ENCODE measurements around the gene RFNG. TPM values are rescaled to one million over a fixed set of nuclear protein-coding genes. Genes with fewer than 3 reads are reported as not detected.

RFNG gene
- total RNA-seq, 1 donor from 2014 or later, result 21.6 TPM

GRCh38 chr17:82025401-82026107, 26.1 kb downstream of the RFNG start:
- ATAC-seq, result no peak

DNA sequence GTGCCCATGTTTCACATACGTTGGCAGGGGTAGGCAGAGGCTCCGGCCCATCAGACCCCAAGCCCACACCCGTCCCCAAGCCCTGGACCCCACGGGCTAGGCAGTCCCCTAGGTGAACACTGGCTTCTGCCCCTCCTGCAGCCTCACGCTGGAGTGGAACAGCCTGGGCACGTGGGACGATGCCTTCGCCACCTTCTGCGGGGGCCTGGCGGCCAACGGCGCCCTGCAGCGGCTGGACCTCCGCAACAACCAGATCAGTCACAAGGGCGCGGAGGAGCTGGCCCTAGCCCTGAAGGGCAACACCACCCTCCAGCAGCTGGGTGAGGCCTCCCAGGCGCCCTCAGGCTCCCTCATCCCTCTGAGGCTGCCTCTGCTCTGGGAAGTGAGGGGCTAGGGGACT, 26.8 kb downstream of the RFNG start:
- no peak for ATAC-seq

DNA sequence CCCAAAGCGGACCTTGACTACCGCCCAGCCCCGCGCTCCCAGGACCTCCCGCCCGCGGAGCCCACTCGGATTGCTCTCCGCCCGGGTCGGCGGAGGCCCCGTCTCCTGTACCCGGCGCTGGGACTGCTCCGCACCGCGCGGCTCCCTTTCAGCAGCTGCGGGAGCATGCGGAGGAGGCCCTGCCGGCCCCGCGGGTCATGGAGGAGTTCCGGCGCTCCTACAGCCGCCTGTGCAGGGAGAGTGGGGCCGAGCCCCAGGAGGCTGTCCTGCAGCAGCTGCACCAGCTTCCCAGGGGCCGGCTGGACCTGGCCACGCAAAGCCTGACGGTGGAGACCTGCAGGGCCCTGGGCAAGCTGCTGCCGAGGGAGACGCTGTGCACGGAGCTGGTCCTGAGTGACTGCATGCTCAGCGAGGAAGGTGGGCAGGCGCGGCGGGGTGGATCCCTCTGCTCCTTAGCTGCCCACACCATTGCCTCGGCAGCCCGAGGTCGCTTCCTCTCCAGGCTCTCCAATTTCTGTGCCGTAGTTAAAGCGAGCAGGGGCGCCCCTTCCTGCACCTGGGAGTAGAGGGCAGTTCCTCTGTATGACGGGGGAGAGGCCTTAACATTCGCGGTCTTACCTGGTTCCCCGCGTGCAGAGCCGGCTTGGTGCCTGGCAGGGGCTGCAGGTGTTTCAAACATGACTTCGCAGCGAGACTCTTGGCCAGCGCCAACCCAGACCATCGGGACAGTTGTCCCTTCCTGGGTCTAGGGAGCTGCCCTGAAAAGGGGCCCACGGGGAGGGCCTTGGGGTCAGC, 28.0 kb downstream of the RFNG start:
- peak; percentile 0 for ATAC-seq

- peak; percentile 95 for ATAC-seq
These were observed 28.6 kb downstream of the RFNG start, which contains the start of gene LRRC45 for GRCh38 chr17:82022981-82023446. Gene LRRC45, plus strand, starts transcription at chr17:82023305. Its CDS starts 339 bp downstream, at chr17:82023644.

DNA sequence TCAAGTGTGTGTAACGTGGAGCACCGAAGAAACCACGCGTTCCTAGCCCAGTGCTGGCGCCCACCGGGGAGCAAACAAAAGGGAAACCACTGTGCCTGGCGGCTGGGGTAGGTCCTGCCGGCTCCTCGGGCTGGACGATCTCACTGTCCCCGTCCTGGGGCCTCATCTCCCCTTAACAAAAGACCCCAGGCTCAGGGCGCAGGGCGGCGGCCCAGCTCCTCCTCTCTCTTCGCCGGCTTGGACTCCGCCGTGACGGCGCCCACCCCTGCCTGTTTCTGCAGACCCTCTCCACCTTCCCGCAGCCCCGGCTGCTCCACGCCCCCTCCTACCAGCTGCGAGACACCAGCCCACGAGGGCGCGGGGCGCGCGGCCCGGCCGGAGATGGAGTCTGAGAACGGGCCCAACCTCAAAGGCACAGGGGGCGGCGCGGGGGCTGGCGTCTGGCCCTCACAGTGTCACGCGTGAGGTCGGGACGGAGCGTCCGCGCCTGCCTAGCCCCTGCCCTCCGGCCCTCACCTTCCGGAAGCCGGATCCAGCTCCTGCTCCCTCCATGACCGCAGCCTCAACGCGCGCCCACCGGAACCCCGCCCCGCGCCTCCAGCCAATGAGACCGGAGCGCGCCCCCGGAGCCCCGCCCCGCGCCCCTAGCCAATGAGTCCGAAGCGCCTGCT, 29.2 kb downstream of the RFNG start, which contains the start of gene CENPX:
TSS of gene CENPX (minus strand) at position 569 of the 671 bp plus-strand sequence. CDS start at position 552, 17 bp downstream.
- no peak for ATAC-seq

DNA sequence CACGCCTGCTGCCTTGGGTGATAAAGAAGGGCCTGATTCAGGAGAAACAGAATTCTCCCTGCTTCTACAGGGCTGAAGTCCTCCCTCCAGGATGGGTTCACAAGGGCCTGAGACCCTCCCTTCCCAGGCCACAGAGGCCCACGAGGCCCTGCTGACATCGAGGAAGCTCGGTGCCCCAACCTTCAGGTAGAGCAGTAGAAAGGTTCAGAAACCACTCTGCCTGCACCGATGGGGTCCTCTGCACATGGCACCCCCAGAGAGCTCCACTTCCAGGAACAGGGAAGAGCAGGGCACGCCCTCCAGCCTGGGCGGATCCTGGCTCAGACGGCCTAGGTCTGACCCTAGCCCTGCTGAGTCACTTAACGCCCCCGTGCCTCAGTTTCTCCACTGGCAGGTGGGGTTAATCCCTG, 29.7 kb downstream of the RFNG start:
- no peak for ATAC-seq

- ATAC-seq, result peak; percentile 3
These were observed 30.3 kb downstream of the RFNG start for GRCh38 chr17:82021107-82021899.

GRCh38 chr17:82020572-82021106, 31.0 kb downstream of the RFNG start:
- ATAC-seq, result no peak

- no peak for ATAC-seq
These were observed 31.7 kb downstream of the RFNG start for GRCh38 chr17:82019690-82020571.

DNA sequence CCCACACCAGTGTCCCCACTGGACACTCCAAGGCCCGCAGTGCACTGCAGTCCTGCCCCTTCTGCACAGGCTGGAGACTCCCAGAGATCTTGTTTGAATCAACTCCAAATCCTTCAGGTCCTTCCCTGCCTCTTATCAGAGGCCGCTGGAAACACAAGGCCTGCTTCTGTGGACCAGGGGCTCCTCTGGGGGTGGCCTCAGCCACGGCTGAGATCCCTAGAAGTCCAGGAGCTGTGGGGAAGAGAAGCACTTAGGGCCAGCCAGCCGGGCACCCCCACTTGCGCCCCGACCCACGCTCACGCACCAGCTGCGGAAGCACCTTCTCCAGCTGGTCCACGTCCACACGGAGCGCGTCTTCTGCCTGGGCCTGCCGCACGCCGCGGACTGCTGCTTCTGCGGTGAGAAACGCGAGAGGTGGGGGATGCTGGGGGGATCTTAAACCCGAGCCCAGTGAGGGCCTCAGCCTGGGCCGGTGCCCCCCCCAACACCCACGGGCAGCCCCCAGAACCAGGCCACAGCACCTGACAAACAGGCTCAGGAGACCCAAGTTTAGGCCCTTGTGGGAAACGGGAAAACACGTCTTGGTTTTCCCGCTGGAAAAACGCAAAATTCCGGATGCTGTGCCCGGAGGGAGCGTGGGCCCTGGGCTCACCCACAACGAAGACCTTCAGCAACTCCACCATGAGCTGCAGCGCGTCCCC, 32.5 kb downstream of the RFNG start:
- no peak for ATAC-seq

DNA sequence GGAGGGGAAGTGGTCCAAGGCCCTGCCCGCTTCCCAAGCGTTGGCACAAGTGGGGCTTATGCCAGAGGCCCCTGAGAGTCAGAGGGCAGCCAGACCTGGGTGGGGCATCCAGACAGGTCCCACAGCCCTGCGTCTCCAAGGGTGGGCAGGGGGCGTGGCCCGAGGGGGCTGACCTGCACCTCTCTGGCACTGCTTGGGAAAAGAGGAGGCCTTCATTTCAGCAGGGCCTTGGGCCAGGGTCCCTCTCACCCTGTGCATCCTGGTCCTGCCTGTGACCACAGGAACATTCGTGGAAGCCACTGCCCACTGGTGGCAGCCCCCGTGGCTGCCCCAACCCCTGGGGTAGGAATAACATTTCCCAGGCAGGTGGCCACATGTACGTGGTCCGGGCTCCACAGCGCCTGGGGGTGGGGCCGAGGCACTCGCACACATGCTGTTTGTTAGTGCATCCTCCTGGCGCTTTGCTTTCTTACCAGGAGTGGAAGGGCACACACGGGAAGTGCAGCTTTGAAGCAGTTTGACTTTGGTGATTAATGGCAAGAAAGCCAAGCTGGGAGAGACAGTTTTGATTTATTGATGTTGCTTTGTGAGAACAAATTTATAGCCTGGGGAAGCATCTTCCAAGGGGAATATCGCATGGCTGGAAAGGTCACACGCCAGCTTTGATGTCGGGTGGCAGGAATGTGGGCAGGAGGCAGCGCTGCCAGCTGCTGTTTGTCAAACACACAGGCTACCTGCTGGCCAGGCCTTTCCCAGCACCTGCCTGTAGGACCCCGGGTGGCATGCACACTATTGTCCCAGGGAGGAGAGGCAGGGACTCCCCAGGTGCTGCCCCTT, 33.2 kb downstream of the RFNG start:
- ATAC-seq, result no peak

DNA sequence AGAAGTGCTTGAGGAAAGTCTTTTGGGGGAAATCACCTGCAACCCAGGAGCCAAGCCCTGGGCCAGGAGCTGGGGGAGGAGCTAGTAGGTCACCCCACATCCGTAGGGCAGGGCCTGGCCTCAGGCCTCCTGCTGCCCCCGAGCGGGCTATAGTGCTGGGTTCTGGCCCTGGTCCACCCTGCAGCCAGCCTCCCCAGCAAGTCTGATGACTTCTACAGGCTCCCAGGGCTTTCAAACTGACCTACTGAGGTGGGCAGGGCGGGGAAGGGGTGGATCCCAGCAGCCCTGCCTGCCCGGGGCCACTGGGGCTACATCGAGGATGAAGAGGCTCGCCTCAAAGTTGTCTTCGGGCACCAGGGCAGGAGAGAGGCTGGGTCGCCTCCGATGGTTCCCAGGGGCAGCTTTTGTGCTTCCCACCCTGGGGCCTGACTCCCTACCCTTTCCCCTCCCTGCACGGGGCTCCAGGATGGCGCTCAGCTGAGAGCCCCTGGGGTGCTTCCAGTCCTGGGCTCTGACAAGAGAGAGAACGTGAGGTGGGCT, 33.9 kb downstream of the RFNG start:
- no peak for ATAC-seq

- no peak for ATAC-seq
These were observed 34.6 kb downstream of the RFNG start for GRCh38 chr17:82016875-82017459.

DNA sequence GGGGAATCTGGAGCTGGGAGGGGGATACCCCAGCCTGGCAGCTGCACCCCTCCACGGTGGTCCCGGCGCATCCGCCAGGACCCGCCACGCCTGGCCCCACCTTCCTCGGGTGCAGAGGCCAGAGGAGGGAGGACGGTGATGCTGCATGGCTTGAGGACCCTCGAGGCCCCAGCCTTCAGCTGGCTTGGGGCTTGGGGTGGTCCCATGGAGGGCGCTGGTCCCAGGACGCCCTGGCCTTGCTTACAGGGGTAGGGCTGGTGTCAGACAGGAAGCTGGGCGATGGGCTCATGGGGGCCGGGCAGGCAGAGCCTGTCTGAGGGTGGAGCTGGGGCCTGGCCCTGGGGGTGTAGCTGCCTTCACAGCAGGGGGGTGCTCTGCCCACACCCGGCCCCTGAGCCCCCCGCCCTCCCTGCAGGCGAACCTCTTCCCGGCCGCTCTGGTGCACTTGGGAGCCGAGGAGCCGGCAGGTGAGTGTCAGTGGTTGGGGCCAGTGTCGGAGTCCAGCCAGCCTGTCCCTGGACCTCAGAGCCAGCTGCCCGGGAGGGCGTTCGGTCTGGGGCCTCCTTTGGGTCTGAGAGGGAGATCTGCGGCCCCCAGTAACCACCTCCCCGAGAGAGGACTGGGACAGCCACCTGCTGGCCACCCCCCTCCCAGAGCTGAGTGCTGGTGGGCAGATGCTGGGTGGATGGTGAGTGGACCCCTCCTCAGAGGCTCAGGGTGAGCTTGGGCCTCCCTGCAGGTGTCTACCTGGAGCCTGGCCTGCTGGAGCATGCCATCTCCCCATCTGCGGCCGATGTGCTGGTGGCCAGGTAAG, 35.3 kb downstream of the RFNG start:
- ATAC-seq, result no peak

GRCh38 chr17:82015311-82015971, 36.2 kb downstream of the RFNG start:
- ATAC-seq, result no peak

DNA sequence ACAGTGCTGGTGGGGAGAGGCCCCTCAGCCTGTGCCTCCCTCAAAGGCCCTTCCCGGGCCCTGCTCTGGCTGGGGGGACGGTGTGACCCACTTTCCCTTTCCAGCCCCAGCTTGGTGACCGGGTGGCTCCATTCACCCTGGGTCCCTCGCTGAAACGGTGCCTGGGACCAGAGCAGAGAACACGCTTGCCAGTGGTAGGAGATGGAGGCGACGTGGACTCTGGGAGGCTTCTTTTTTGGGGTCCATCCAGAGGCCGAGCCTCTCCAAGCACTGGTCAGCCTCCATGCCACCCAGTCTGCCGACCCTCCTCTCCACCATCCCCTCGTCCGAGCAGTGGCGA, 36.7 kb downstream of the RFNG start:
- ATAC-seq, result no peak

DNA sequence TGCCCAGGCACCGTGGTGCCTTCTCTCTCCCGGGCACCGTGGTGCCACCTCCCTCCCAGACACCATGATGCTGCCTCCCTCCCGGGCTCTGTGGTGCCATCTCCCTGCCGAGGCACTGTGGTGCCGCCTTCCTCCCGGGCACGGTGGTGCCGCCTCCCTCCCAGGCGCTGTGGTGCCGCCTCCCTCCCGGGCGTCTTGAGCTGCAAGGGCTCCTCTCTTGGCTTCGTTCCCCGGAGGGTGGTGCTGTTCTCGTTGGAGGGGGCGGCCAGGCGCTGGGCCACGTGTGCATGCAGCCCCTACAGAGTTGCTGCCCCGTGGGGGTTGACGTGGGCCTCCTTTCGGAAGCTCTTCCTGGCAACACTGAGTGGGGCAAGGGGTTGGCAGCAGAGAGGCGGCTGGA, 37.2 kb downstream of the RFNG start:
- ATAC-seq, result peak; percentile 53
